Upper lobe of left lung (tissue), 6 donors: ENCODE measurements around the gene MUC6. TPM values are rescaled to one million over a fixed set of nuclear protein-coding genes. Genes with fewer than 3 reads are reported as not detected.

Source experiments
- ATAC-seq, 2 donors: fragments of 200-7000 bp; cut with Tn5 transposase; one replicate each; pipeline ENCODE4 v1.9.1; 2022; ENCODE audit warnings: mild to moderate bottlenecking in 2 of 2, moderate library complexity in 2 of 2; ENCODE audit not compliant: low FRiP score in 2 of 2
- DNase-seq, 2 donors: peaks; one replicate each; pipeline ENCODE4 v3.0.0-alpha.2; 2019 to 2020
- H3K27ac ChIP-seq, 4 donors: fragments of 200-600 bp; sonication (generic); one replicate each; pipeline ENCODE4 v1.5.1; 2016 to 2019
- H3K27me3 ChIP-seq, 4 donors: fragments of 200-600 bp; sonication (generic); one replicate each; pipeline ENCODE4 v1.5.1; 2017 to 2019
- H3K36me3 ChIP-seq, 4 donors: fragments of 200-600 bp; sonication (generic); one replicate each; pipeline ENCODE4 v1.5.1; 2016 to 2019
- H3K4me1 ChIP-seq, 4 donors: fragments of 200-600 bp; sonication (generic); one replicate each; pipeline ENCODE4 v1.5.1; 2018 to 2019
- H3K4me3 ChIP-seq, 4 donors: fragments of 200-600 bp; sonication (generic); one replicate each; pipeline ENCODE4 v1.5.1; 2017 to 2019; ENCODE audit warnings: mild to moderate bottlenecking in 2 of 4, moderate library complexity in 1 of 4
- H3K9me3 ChIP-seq, 4 donors: fragments of 200-600 bp; sonication (generic); one replicate each; pipeline ENCODE4 v1.5.1; 2018 to 2019
- CTCF ChIP-seq, 6 experiments: fragments of 450-650 bp in 4 of 6; fragments of 200-600 bp in 2 of 6; sonication (generic) in 2 of 6; IDR thresholded peaks; one replicate each; pipeline ENCODE4 v1.5.1; 2016 to 2019; ENCODE audit warnings: antibody characterized with exemption in 6 of 6
- EP300 ChIP-seq, 4 donors: sonication (generic); formaldehyde crosslinking; IDR thresholded peaks; one replicate each; pipeline ENCODE4 v1.5.1; 2017; ENCODE audit warnings: antibody characterized with exemption in 4 of 4, control low read depth in 2 of 4
- POLR2A ChIP-seq, 4 donors: fragments of 450-650 bp; IDR thresholded peaks; one replicate each; pipeline ENCODE4 v1.5.1; 2016 to 2017; ENCODE audit warnings: antibody characterized with exemption in 4 of 4, mild to moderate bottlenecking in 2 of 4
- POLR2AphosphoS5 ChIP-seq, 2 donors: sonication (generic); formaldehyde crosslinking; IDR thresholded peaks; one replicate each; pipeline ENCODE4 v1.5.1; 2017; ENCODE audit warnings: antibody characterized with exemption in 2 of 2
- WGBS, 2 donors: methylation state at CpG; one replicate each; pipeline ENCODE4 v1.1.5; 2017 to 2018; 5-methylcytosine and 5-hydroxymethylcytosine counted together
- total RNA-seq, 6 donors: library from RNA; depleted of rRNA in 4 of 6; stranded (reverse); fragments of >200 nt in 4 of 6; gene quantifications; one replicate each; pipeline versions ENCODE4 v1.1.0 to v1.2.1, GENCODE V29; 2016 to 2021
- donor health status: DM: no; HTN: no; CAD: no; lungs with moderate emphysema.
- donor health status: DM: no; HTN: yes; CAD: no; lungs with severe emphysema.

Gene MUC6
- total RNA-seq, 6 donors from 2014 or later = 0.06 to 4.2 (median 0.51) TPM; not detected in 3

DNA sequence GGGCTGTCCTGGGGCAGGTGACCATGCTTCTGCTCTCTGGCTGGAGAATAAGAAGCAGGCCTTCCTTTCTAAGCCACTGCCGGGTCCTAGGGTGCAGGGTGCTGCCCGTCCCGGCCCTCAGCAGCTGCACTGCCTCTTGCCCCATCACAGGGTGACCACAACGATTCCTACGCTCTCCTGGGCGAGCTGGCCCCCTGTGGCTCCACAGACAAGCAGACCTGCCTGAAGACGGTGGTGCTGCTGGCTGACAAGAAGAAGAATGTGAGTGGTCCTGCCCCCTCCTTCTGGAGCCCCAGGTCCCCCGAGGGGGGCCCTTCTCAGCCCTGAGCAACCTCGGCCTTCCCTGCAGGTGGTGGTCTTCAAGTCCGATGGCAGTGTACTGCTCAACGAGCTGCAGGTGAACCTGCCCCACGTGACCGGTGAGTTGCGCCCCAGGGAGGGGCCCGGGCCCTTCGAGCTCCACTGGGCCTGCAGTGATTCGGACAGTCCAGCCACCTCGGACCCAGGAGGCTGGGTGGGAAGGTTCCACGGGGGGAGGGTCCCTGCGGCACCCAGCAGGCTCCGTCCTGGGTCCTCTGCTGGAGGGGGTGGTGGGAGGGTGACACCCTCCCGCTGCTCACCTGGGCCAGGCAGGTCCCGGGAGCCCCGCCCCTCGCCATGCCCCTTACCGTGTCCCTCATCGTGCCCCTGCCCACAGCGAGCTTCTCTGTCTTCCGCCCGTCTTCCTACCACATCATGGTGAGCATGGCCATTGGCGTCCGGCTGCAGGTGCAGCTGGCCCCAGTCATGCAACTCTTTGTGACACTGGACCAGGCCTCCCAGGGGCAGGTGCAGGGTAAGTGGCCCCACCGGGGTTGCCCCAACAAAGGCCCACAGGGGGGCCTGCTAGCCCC lies 46.5 kb upstream of the MUC6 start:
- no peak for TF ChIP-seq CTCF (IDR thresholded peaks at IDR 0.05)
- TF ChIP-seq POLR2AphosphoS5 (IDR thresholded peaks at IDR 0.05) = no peak
- TF ChIP-seq EP300 (IDR thresholded peaks at IDR 0.05) = no peak
- TF ChIP-seq POLR2A (IDR thresholded peaks at IDR 0.05) = no peak
- Histone ChIP-seq H3K4me1 (no peaks in the 10 kb centered on the region), H3K27me3 (no peaks in the 10 kb centered on the region), H3K4me3 (no peak overlapping the region), H3K9me3 (no peaks in the 10 kb centered on the region), H3K27ac (no peak overlapping the region), H3K36me3 (no peaks in the 10 kb centered on the region)
- 75 to 81% methylated on average over 19 to 27 of the region's 33 CpGs for WGBS, 2 donors
- DNase-seq (peak in 1 of 2 donors; percentile 80), ATAC-seq (peak in 1 of 2 donors; percentile 64)

- DNase-seq (peak in 1 of 2 donors; percentile 63), ATAC-seq (peak in 1 of 2 donors; percentile 45)
- Histone ChIP-seq H3K4me1 (no peaks in the 10 kb centered on the region), H3K27ac (no peak overlapping the region), H3K4me3 (no peak overlapping the region), H3K36me3 (no peaks in the 10 kb centered on the region), H3K9me3 (no peaks in the 10 kb centered on the region), H3K27me3 (no peaks in the 10 kb centered on the region)
- TF ChIP-seq POLR2AphosphoS5 (IDR thresholded peaks at IDR 0.05) (no peak), EP300 (IDR thresholded peaks at IDR 0.05) (no peak), CTCF (IDR thresholded peaks at IDR 0.05) (no peak), POLR2A (IDR thresholded peaks at IDR 0.05) (no peak)
- 86% methylated on average over 14 of the region's 14 CpGs; no CpG with 5 or more reads in 1 of the 2 donors for WGBS, 2 donors
These were observed 45.8 kb upstream of the MUC6 start for GRCh38 chr11:1082346-1082727.

DNA sequence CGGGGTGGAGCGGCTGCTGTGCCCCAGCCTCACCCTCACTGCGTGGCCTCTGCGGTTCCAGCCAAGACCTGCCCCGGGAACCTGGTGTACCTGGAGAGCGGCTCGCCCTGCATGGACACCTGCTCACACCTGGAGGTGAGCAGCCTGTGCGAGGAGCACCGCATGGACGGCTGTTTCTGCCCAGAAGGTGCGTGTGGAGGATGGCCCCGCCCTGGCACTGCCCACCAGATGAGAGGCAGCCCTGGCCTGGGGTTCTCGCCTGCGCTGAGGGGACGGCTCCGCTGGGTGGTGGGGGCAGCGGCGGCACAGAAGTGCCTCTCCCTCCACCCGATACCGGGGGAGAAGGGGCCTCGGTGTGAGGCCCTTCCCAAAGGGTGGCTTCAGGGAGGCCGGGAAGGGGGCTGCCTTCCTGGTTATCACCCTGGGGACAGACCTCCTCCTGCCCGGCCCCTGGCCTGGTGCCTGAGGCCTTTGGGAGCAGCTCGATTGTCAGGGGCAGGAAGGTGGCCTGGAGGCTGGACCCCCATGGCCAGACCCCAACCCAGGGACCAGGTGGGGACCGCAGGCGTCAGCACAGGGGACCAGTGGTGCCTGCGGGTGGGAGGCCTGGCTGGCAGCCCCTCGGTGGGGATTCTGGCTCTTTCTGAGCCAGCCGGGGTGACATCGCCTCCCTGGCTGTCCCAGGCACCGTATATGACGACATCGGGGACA lies 45.2 kb upstream of the MUC6 start:
- Histone ChIP-seq H3K9me3 (no peaks in the 10 kb centered on the region), H3K27ac (no peak overlapping the region), H3K27me3 (no peaks in the 10 kb centered on the region), H3K36me3 (no peaks in the 10 kb centered on the region), H3K4me3 (no peak overlapping the region), H3K4me1 (no peaks in the 10 kb centered on the region)
- WGBS, 2 donors = 80% methylated on average over 28 of the region's 33 CpGs; no CpG with 5 or more reads in 1 of the 2 donors
- TF ChIP-seq POLR2AphosphoS5 (IDR thresholded peaks at IDR 0.05) (no peak), POLR2A (IDR thresholded peaks at IDR 0.05) (no peak), EP300 (IDR thresholded peaks at IDR 0.05) (no peak), CTCF (IDR thresholded peaks at IDR 0.05) (no peak)
- DNase-seq = peak in 1 of 2 donors; percentile 80
- ATAC-seq = no peak

DNA sequence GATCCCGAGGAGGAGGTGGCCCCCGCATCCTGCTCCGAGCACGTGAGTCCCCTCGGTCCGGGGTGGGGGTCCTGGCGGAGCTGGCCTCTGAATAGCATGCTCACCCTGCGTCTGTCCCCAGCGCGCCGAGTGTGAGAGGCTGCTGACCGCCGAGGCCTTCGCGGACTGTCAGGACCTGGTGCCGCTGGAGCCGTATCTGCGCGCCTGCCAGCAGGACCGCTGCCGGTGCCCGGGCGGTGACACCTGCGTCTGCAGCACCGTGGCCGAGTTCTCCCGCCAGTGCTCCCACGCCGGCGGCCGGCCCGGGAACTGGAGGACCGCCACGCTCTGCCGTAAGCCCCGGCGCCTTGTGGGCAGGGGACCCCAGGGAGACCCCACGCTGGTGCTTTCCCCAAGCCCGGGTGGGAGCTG lies 41.7 kb upstream of the MUC6 start:
- no peak overlapping the region for H3K27ac ChIP-seq
- H3K4me3 ChIP-seq = no peak overlapping the region
- 83 to 90% methylated on average over 2 to 6 of the region's 39 CpGs for WGBS, 2 donors
- no peaks in the 10 kb centered on the region for H3K36me3 ChIP-seq
- peaks cover 5 to 8% (median 6%) of the 10 kb centered on the region in 4 donors for H3K4me1 ChIP-seq
- TF ChIP-seq CTCF (IDR thresholded peaks at IDR 0.05) = no peak
- TF ChIP-seq EP300 (IDR thresholded peaks at IDR 0.05) = no peak
- TF ChIP-seq POLR2AphosphoS5 (IDR thresholded peaks at IDR 0.05) = no peak
- TF ChIP-seq POLR2A (IDR thresholded peaks at IDR 0.05) = no peak
- DNase-seq = peak in 1 of 2 donors; percentile 81
- ATAC-seq = peak in 1 of 2 donors; percentile 5
- no peaks in the 10 kb centered on the region for H3K27me3 ChIP-seq
- no peaks in the 10 kb centered on the region for H3K9me3 ChIP-seq
